Memory B cell (primary cell): ENCODE data around the gene CCDC12.
A peak's percentile ranks its signal among the peaks of the same experiment; 100 is the strongest.

Experiments
- ATAC-seq: fragments of 150-1000 bp; cut with Tn5 transposase; 2 replicates; pipeline ENCODE4 v1.10.0; 2021; ENCODE audit warnings: low read depth, mild to moderate bottlenecking, moderate library complexity
- DNase-seq, 2 donors: peaks; one replicate each; pipeline ENCODE4 v3.0.0; 2022; ENCODE audit warnings: low spot score in 2 of 2
- H3K27ac Mint-ChIP-seq: one replicate; pipeline ENCODE4 v1.8.0; 2022; ENCODE audit warnings: mild to moderate bottlenecking, moderate library complexity, mixed read lengths
- H3K27me3 Mint-ChIP-seq: one replicate; pipeline ENCODE4 v1.8.0; 2022; ENCODE audit warnings: mixed read lengths
- H3K36me3 Mint-ChIP-seq: one replicate; pipeline ENCODE4 v1.8.0; 2022; ENCODE audit warnings: mild to moderate bottlenecking, mixed read lengths
- H3K4me1 Mint-ChIP-seq: one replicate; pipeline ENCODE4 v1.8.0; 2022; ENCODE audit warnings: mixed read lengths
- H3K4me3 Mint-ChIP-seq: one replicate; pipeline ENCODE4 v1.8.0; 2022; ENCODE audit warnings: mild to moderate bottlenecking, moderate library complexity, mixed read lengths
- H3K9me3 Mint-ChIP-seq: one replicate; pipeline ENCODE4 v1.8.0; 2022; ENCODE audit warnings: mixed read lengths

The CCDC12 gene

DNA sequence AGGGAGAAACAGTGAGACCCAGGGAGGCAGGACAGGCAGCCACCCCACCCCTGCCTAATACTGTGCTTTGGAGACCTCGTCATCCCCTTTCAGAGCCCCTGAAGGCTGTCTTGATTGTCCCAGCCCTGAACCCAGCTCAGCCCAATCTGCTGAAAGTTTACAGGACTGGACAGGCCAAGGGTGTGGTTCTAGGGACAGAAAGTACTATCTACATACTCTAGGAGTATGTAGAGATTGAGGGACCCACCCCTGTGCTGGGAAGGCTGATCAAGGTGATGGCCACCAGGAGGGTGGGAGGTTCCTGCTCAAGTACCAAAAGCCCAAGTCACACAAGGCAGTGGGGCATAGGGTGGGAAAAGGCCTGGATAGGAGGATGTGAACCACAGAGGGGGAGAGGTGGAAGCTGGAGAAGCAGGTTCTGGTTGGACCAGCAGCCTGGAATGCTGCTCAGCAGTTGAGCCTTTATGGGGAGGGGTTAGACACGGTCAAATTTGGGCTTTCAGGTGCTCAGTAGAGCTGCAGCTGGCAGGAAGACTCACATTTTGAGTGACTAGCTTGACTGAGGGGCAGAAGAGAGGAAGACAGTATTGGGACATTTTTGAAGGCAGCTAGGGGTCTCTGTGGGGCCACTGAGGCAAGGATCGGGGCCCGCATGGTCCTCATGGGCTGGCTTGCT is 9.6 kb upstream of the CCDC12 start:
- Mint-ChIP-seq H3K27ac (peak overlapping the region; percentile 42), H3K4me1 (peaks cover 71% of the 10 kb centered on the region), H3K36me3 (no peaks in the 10 kb centered on the region), H3K4me3 (peak overlapping the region; percentile 2), H3K27me3 (no peaks in the 10 kb centered on the region), H3K9me3 (no peaks in the 10 kb centered on the region)
- DNase-seq, result no peak
- no peak for ATAC-seq

DNA sequence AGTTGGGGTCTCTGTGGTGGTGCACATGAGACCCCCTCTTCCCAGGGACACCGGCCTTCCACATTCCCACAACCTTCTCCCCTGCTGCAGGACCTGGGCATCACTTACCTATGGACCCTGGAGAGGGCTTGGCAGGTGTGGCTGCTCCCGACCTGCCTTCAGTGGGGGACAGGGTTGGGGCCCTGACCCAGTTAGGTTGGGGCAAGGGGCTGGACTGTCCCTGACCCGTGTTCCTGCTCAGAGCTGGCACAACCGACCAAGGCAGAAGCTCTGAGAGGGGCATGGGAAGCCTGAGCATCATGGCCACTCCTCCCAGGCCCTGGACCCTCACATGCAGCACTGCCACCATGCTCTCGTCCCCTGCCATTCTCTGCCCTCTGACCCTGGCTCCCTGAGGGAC is 9.0 kb upstream of the CCDC12 start:
- no peak overlapping the region for H3K4me3 Mint-ChIP-seq
- no peak for ATAC-seq
- H3K4me1 Mint-ChIP-seq, result peaks cover 67% of the 10 kb centered on the region
- H3K36me3 Mint-ChIP-seq, result no peaks in the 10 kb centered on the region
- DNase-seq, result no peak
- H3K27ac Mint-ChIP-seq, result peak overlapping the region; percentile 42
- H3K9me3 Mint-ChIP-seq, result no peaks in the 10 kb centered on the region
- no peaks in the 10 kb centered on the region for H3K27me3 Mint-ChIP-seq

DNA sequence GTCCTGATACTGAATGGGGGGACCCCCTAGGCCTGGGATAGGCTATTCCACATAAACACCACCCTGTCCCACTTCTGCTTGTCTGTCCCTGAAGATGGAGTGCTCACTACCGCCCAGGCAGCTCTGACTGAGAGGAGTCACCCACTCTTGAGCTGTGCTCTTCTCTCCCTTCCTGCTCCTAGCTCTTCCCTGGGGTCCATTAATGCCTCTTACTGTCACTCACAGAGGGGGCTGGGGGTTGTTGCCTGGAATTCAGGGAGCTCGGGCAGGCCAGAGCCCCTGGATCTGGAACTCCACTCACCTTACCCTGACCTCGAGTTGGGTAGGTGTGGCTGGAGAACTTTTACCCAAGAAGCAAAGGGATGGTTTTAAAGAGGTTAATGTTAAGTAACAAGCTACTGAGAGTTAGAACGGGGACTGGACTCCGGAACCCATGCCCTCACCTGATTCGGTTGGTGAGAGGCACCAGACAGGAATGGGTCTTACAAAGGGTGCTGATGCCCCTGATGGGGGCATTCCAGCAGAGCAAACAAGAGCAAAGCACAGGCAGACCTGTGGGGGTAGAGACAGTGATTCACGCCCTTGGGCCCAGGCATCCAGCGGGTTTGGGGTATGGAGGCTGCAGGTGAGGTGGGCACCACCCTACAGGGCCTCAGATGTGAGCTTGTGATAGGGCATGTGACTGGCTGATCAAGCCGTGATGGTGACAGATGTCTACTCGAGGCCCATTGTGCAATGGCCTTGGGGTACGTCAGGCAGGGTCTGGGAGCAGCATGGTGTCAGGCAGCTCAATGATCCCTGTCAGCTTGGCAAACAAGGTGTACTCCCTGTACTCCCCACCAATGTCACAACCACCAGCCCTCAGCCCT is 8.3 kb upstream of the CCDC12 start:
- no peaks in the 10 kb centered on the region for H3K9me3 Mint-ChIP-seq
- H3K27ac Mint-ChIP-seq, result peak overlapping the region; percentile 60
- no peak overlapping the region for H3K4me3 Mint-ChIP-seq
- no peak for DNase-seq
- H3K36me3 Mint-ChIP-seq, result no peaks in the 10 kb centered on the region
- no peaks in the 10 kb centered on the region for H3K27me3 Mint-ChIP-seq
- ATAC-seq, result no peak
- peaks cover 63% of the 10 kb centered on the region for H3K4me1 Mint-ChIP-seq

DNA sequence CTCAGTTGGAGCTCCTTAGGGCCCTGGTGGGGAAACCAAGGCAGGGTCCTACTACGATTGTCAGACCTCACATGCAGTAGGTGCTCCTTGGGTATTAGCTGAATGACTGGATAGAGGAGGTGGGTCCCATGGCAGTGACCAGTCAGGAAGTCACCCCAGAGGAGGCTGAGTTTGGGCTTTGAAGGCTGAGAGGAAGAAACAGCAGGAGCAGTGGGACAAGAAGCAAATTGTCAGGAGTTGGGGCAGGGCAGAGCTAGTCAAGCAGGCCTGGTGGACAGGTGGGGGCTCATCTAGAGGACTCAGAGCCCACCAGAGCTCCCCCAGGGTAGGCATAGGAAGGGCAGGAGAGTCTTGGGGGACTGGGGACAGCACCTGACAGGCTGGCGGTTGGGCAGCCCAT is 6.0 kb upstream of the CCDC12 start:
- Mint-ChIP-seq H3K36me3 (no peaks in the 10 kb centered on the region), H3K9me3 (no peaks in the 10 kb centered on the region), H3K4me3 (no peak overlapping the region), H3K27me3 (no peaks in the 10 kb centered on the region), H3K27ac (no peak overlapping the region), H3K4me1 (peaks cover 49% of the 10 kb centered on the region)
- ATAC-seq (no peak), DNase-seq (no peak)

DNA sequence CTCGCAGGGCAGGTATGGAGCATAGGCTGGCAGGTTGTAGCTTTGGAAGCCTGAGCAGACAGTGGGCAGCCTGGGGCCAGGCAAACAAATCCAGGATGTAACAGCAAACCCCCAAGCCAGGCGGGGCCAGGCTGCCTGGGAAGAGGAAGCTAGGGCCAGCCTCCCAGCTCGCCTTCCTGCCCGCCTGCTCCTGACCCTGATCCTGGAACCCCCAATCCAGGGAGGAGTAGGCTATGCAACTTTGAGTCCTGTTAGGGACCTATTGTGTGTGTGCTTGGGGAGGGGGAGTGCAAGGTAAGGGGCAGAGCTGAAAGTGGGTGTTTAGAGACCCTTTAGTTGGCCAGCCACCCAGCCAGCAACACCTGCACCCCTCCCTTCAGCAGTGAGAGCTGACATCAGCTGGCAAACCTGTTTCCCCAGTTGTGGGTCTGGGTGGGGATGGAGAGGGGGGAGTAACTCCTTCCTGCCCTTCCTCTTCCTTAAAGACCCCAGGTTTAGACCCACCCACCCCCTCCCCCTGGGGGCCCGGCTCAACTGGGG is 5.5 kb upstream of the CCDC12 start:
- H3K4me3 Mint-ChIP-seq, result peak overlapping the region; percentile 32
- no peaks in the 10 kb centered on the region for H3K9me3 Mint-ChIP-seq
- DNase-seq (no peak), ATAC-seq (no peak)
- H3K27ac Mint-ChIP-seq, result no peak overlapping the region
- H3K27me3 Mint-ChIP-seq, result no peaks in the 10 kb centered on the region
- peaks cover 47% of the 10 kb centered on the region for H3K4me1 Mint-ChIP-seq
- no peaks in the 10 kb centered on the region for H3K36me3 Mint-ChIP-seq

DNA sequence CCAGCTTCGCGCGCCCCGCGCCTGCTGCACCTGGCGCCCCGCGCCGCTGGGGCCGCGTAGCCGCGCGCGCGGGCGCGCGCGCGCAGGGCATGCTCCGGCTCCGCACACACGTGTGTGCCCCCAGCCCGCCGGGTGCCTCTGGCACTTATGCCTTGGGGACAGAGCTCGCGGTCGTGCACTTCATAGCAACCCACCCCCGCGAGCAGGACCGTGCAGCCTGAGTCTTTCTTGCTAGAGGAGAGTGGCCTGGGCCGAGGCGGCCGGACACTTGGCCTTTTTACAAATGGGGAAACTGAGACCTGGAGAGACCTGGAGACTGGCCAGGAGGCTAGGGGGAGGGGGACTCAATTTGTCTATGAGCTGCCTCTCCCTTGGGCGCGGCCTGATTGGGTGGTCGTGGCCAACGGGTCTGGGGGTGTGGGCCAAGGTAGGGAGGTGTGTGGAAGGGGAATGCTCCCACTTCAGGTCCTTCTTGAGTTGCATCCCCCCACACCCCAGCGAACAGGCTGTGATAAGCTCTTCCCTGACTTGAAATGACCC is 3.5 kb upstream of the CCDC12 start:
- Mint-ChIP-seq H3K27me3 (no peaks in the 10 kb centered on the region), H3K4me3 (peak overlapping the region; percentile 81), H3K9me3 (no peaks in the 10 kb centered on the region), H3K4me1 (peaks cover 36% of the 10 kb centered on the region), H3K36me3 (peaks cover 2% of the 10 kb centered on the region), H3K27ac (peak overlapping the region; percentile 78)
- ATAC-seq (peak; percentile 13), DNase-seq (no peak)

DNA sequence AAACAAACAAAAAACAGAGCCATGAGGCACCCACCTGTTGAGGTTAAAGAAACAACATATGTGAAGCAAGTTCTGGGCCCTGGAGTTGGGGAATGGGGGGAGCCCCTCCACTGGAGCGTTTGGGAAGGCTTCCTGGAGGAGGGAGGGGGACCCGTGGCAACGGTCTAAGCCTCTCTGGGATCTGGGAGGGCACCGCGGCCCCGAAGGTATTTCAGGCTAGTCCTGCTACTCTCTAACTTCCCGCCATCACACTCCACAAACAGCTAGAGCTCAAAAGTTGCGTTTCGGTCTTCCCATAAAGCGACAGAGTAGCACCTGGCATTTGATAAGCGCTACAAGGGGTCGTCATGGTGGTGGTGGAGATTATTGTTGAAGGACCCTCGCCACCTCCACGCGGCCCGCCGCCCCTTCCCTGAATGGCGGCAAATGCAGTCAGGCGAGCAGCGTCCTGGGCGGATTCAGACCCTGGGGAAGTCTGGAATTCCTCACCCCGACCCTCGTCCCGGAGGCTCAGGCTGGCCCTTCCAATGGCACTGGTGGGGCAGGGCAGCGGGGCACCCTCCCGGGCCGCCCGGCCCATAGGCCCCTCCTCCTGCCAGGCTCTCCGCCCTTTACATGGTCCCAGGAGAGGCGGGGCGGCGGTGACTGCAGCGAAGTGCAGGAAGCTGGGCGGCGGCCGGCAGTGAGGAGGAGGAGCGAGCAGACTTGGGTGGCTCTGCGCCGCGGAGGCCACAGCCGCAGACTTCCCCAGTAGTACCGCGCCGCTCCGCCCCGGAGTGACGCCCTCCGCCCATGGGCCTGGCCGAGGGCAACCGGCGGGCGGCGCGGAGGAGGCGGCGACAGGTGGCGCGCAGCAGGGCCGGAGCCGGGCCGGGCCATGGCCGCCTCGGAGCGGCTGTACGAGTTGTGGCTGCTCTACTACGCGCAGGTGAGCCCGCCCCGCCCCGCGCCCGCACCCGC is 2.7 kb upstream of the CCDC12 start, which contains the start of gene NBEAL2:
NBEAL2 (plus strand) TSS at position 682 of the 960 bp plus-strand sequence; CDS start at position 878, 196 bp downstream.
- Mint-ChIP-seq H3K4me3 (peak within 1 kb of the TSS; percentile 85), H3K36me3 (peaks cover 2% of the 10 kb centered on the region), H3K27me3 (no peaks in the 10 kb centered on the region), H3K9me3 (no peaks in the 10 kb centered on the region), H3K27ac (peak within 1 kb of the TSS; percentile 78), H3K4me1 (peaks cover 36% of the 10 kb centered on the region)
- DNase-seq, result peak; percentile 86 to 94
- ATAC-seq, result peak; percentile 77

DNA sequence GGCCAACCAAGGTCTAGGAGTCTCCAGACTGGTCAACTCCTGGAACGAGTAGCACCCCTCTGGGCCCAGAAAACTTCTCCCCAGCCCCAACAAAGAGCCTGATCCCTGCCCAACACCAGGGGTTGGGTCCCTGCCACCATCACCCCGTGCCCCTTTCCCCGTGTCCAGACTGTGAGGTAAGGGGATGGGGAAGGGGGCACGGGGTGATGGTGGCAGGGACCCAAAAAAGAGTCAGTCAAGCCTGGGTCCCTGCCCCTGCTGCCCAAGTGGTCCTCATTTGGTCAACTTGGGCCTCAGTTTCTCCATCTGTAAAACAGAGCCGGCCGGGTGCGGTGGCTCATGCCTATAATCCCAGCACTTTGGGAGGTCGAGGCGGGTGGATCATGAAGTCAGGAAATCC is 1.8 kb upstream of the CCDC12 start:
- Mint-ChIP-seq H3K4me1 (peaks cover 40% of the 10 kb centered on the region), H3K27me3 (no peaks in the 10 kb centered on the region), H3K9me3 (no peaks in the 10 kb centered on the region), H3K27ac (no peak overlapping the region), H3K36me3 (peaks cover 2% of the 10 kb centered on the region), H3K4me3 (peak overlapping the region; percentile 82)
- ATAC-seq, result no peak
- no peak for DNase-seq

DNA sequence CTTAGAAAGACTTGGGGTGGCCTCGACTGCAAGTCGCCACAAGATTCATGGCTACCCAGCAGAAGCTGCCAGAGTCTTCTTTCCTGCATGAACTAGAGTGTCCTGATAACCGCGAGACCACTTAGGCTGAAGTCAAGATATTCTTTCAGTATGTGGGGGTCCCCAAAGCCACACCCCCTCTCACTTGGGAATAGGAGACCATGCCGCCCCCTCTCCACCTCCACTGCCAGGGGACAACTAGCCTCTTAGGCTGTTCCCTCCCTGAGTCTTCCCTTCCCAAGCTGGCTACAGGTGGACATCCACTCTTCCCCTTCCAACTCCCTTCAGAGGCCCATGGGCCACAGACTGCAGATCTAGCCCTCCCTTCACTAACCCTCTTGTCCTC is 1.3 kb upstream of the CCDC12 start:
- no peaks in the 10 kb centered on the region for H3K27me3 Mint-ChIP-seq
- no peaks in the 10 kb centered on the region for H3K9me3 Mint-ChIP-seq
- H3K27ac Mint-ChIP-seq, result no peak overlapping the region
- peaks cover 2% of the 10 kb centered on the region for H3K36me3 Mint-ChIP-seq
- DNase-seq (no peak), ATAC-seq (no peak)
- peaks cover 39% of the 10 kb centered on the region for H3K4me1 Mint-ChIP-seq
- peak overlapping the region; percentile 33 for H3K4me3 Mint-ChIP-seq

DNA sequence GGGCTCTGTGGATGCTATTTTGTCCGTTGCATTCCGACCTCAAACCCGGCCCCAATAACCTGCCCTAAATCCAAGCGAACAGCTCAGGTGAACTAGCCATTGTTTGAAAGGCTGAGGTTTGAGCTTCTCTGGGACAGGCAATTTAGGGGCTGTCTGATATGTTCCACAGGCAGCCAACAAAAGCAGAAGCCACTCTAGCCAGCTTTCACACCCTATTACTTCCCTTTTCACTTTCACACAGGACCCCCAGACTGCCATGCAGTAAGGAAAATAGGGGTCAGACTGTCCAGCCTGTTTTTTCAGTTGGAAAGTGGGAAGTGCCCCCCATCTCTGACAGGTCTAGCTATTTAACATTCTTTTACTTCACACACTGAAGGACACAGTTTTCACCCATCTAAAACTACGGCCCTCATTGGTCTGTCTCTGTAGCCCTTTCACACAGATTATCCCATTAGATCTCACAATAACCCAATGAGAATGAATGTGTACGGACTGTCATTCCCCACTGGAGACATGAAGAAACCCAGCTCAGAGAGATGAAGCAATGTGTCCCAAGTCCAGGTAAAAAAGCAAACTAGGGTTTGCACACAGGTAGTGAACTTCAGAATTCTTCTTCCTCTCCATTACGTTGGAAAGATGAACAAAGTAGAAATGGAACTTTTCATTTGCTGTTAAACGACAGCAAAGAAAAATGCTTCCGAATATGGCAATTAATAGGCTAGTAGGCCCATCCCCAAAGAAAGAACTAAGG is 1.9 kb downstream of the CCDC12 start:
- H3K4me1 Mint-ChIP-seq, result peaks cover 40% of the 10 kb centered on the region
- peak overlapping the region; percentile 90 for H3K27ac Mint-ChIP-seq
- peaks cover 8% of the 10 kb centered on the region for H3K36me3 Mint-ChIP-seq
- peak overlapping the region; percentile 98 for H3K4me3 Mint-ChIP-seq
- ATAC-seq (peak; percentile 40), DNase-seq (no peak)
- H3K27me3 Mint-ChIP-seq, result no peaks in the 10 kb centered on the region
- H3K9me3 Mint-ChIP-seq, result no peaks in the 10 kb centered on the region

DNA sequence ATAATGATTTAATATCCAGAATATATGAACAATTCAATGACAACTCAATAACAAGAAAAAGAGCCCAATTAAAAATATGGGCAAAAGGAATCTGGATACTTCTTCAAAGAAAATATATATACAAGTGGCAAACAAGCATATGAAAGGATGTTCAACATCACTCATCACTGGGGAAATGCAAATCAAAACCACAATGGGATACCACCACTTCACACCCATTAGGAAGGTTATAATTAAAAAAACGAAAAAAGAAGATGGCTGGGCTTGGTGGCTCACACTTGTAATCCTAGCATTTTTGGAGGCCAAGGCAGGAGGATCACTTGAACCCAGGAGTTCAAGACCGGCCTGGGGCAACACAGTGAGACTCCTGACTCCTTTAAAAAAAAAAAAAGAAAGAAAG is 4.1 kb downstream of the CCDC12 start:
- no peaks in the 10 kb centered on the region for H3K27me3 Mint-ChIP-seq
- H3K9me3 Mint-ChIP-seq, result no peaks in the 10 kb centered on the region
- peak overlapping the region; percentile 79 for H3K27ac Mint-ChIP-seq
- peaks cover 49% of the 10 kb centered on the region for H3K4me1 Mint-ChIP-seq
- ATAC-seq (no peak), DNase-seq (no peak)
- peaks cover 9% of the 10 kb centered on the region for H3K36me3 Mint-ChIP-seq
- H3K4me3 Mint-ChIP-seq, result peak overlapping the region; percentile 67

DNA sequence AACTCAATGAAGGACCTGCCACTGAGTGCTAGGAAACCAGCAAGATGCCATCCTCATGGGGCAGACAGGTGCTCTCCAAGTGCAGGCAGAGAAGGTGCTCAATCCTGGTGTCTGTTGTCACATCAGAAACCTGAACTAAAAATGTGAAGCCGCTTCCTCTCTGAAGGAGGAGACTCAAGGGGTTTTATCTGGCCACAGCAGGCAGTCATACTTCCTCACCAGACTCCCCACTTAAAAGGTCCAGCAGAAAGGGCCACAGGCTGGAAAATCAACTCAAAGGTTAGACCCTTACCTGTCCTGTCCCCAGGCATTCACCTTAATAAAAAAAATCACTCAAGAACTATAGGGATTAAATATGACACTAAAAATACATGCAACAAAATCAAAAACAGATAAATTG is 4.8 kb downstream of the CCDC12 start:
- Mint-ChIP-seq H3K9me3 (no peaks in the 10 kb centered on the region), H3K27ac (peak overlapping the region; percentile 79), H3K27me3 (no peaks in the 10 kb centered on the region), H3K4me1 (peaks cover 54% of the 10 kb centered on the region), H3K4me3 (peak overlapping the region; percentile 77), H3K36me3 (peaks cover 9% of the 10 kb centered on the region)
- ATAC-seq (no peak), DNase-seq (no peak)

DNA sequence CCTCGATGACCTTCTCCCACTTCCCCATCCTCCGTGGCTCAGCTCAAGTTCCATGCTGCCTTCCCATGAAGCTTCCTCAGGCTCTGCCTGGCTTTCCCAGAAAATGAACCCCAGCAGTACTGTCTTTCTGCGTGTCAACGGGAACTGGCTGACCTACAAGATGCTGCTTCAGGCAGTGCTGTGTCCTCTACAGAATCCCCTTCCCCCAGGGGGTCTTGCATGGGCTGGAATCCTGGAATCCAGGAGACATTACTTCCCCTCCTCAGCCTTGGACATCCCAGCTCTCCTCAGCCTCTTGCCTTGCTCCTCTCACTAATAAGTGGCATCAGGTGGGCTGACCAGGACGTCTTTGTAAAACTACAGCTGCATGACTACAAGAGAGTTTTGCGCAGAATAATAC is 5.4 kb downstream of the CCDC12 start:
- ATAC-seq (no peak), DNase-seq (no peak)
- Mint-ChIP-seq H3K36me3 (peaks cover 8% of the 10 kb centered on the region), H3K9me3 (no peaks in the 10 kb centered on the region), H3K4me3 (peak overlapping the region; percentile 77), H3K27ac (peak overlapping the region; percentile 79), H3K4me1 (peaks cover 60% of the 10 kb centered on the region), H3K27me3 (no peaks in the 10 kb centered on the region)
